ENCODE data around the gene MAD1L1. TPM values are rescaled to one million over a fixed set of nuclear protein-coding genes. Genes with fewer than 3 reads are reported as not detected.

Gene MAD1L1
- total and polyA plus RNA-seq, 4 donors = 29.3 to 44.1 (median 35.8) TPM

GRCh38 chr7:1809601-1810258 lies 423.0 kb downstream of the MAD1L1 start:
- no peak for DNase-seq (ENCODE audit: low read depth in 4 of 6, low spot score in 6 of 6)
- WGBS (ENCODE audit: insufficient coverage) = 87% methylated on average over 23 of the region's 29 CpGs
- Histone ChIP-seq H3K27ac (ENCODE audit: low read depth, low read length) (no peak overlapping the region), H3K4me3 (ENCODE audit: low read depth, low read length) (no peak overlapping the region), H3K4me1 (ENCODE audit: control insufficient read depth, insufficient read depth, low read length) (peaks cover 27% of the 10 kb centered on the region), H3K27me3 (ENCODE audit: control insufficient read depth, insufficient read depth, low read length) (no peaks in the 10 kb centered on the region), H3K36me3 (ENCODE audit: control insufficient read depth, insufficient read depth, low read length) (peaks cover 23% of the 10 kb centered on the region), H3K9me3 (ENCODE audit: control insufficient read depth, insufficient read depth, low read length) (no peaks in the 10 kb centered on the region)

- Histone ChIP-seq H3K27me3 (ENCODE audit: control insufficient read depth, insufficient read depth, low read length) (no peaks in the 10 kb centered on the region), H3K9me3 (ENCODE audit: control insufficient read depth, insufficient read depth, low read length) (no peaks in the 10 kb centered on the region), H3K27ac (ENCODE audit: low read depth, low read length) (no peak overlapping the region), H3K4me1 (ENCODE audit: control insufficient read depth, insufficient read depth, low read length) (peaks cover 27% of the 10 kb centered on the region), H3K36me3 (ENCODE audit: control insufficient read depth, insufficient read depth, low read length) (peaks cover 17% of the 10 kb centered on the region), H3K4me3 (ENCODE audit: low read depth, low read length) (no peak overlapping the region)
- DNase-seq (ENCODE audit: low read depth in 4 of 6, low spot score in 6 of 6) = no peak
- WGBS (ENCODE audit: insufficient coverage) = 50% methylated on average over 1 of the region's 7 CpGs
Observed at GRCh38 chr7:1809070-1809469, 423.7 kb downstream of the MAD1L1 start.

- no peak overlapping the region for H3K4me3 ChIP-seq (ENCODE audit: low read depth, low read length)
- H3K4me1 ChIP-seq (ENCODE audit: control insufficient read depth, insufficient read depth, low read length) = peaks cover 24% of the 10 kb centered on the region
- 95% methylated on average over 21 of the region's 26 CpGs for WGBS (ENCODE audit: insufficient coverage)
- H3K27ac ChIP-seq (ENCODE audit: low read depth, low read length) = no peak overlapping the region
- peaks cover 8% of the 10 kb centered on the region for H3K36me3 ChIP-seq (ENCODE audit: control insufficient read depth, insufficient read depth, low read length)
- DNase-seq (ENCODE audit: low read depth in 4 of 6, low spot score in 6 of 6) = no peak
- no peaks in the 10 kb centered on the region for H3K9me3 ChIP-seq (ENCODE audit: control insufficient read depth, insufficient read depth, low read length)
- no peaks in the 10 kb centered on the region for H3K27me3 ChIP-seq (ENCODE audit: control insufficient read depth, insufficient read depth, low read length)
Observed at GRCh38 chr7:1807821-1808600, 424.7 kb downstream of the MAD1L1 start.

- peaks cover 9% of the 10 kb centered on the region for H3K4me1 ChIP-seq (ENCODE audit: control insufficient read depth, insufficient read depth, low read length)
- WGBS (ENCODE audit: insufficient coverage) = 89% methylated on average over 14 of the region's 14 CpGs
Observed at GRCh38 chr7:1806354-1806753, 426.4 kb downstream of the MAD1L1 start.

GRCh38 chr7:1804310-1804709 lies 428.4 kb downstream of the MAD1L1 start:
- Histone ChIP-seq H3K27me3 (ENCODE audit: control insufficient read depth, insufficient read depth, low read length) (no peaks in the 10 kb centered on the region), H3K4me3 (ENCODE audit: low read depth, low read length) (no peak overlapping the region), H3K27ac (ENCODE audit: low read depth, low read length) (no peak overlapping the region), H3K36me3 (ENCODE audit: control insufficient read depth, insufficient read depth, low read length) (peaks cover 2% of the 10 kb centered on the region), H3K9me3 (ENCODE audit: control insufficient read depth, insufficient read depth, low read length) (no peaks in the 10 kb centered on the region), H3K4me1 (ENCODE audit: control insufficient read depth, insufficient read depth, low read length) (no peaks in the 10 kb centered on the region)
- DNase-seq (ENCODE audit: low read depth in 4 of 6, low spot score in 6 of 6) = no peak
- WGBS (ENCODE audit: insufficient coverage) = 85% methylated on average over 21 of the region's 21 CpGs

More at GRCh38 chr7:1806354-1806753, 426.4 kb downstream of the MAD1L1 start:
- Histone ChIP-seq H3K4me3 (ENCODE audit: low read depth, low read length) (no peak overlapping the region), H3K9me3 (ENCODE audit: control insufficient read depth, insufficient read depth, low read length) (no peaks in the 10 kb centered on the region), H3K27me3 (ENCODE audit: control insufficient read depth, insufficient read depth, low read length) (no peaks in the 10 kb centered on the region), H3K27ac (ENCODE audit: low read depth, low read length) (no peak overlapping the region), H3K36me3 (ENCODE audit: control insufficient read depth, insufficient read depth, low read length) (peaks cover 6% of the 10 kb centered on the region)
- DNase-seq (ENCODE audit: low read depth in 4 of 6, low spot score in 6 of 6) = no peak

- Histone ChIP-seq H3K9me3 (ENCODE audit: control insufficient read depth, insufficient read depth, low read length) (no peaks in the 10 kb centered on the region), H3K27ac (ENCODE audit: low read depth, low read length) (no peak overlapping the region), H3K27me3 (ENCODE audit: control insufficient read depth, insufficient read depth, low read length) (no peaks in the 10 kb centered on the region), H3K4me1 (ENCODE audit: control insufficient read depth, insufficient read depth, low read length) (no peaks in the 10 kb centered on the region), H3K4me3 (ENCODE audit: low read depth, low read length) (no peak overlapping the region), H3K36me3 (ENCODE audit: control insufficient read depth, insufficient read depth, low read length) (no peaks in the 10 kb centered on the region)
- DNase-seq (ENCODE audit: low read depth in 4 of 6, low spot score in 6 of 6) = no peak
- WGBS (ENCODE audit: insufficient coverage) = 20% methylated on average over 1 of the region's 4 CpGs
Observed at GRCh38 chr7:1802899-1803298, 429.8 kb downstream of the MAD1L1 start.

- Histone ChIP-seq H3K27me3 (ENCODE audit: control insufficient read depth, insufficient read depth, low read length) (no peaks in the 10 kb centered on the region), H3K4me1 (ENCODE audit: control insufficient read depth, insufficient read depth, low read length) (no peaks in the 10 kb centered on the region), H3K36me3 (ENCODE audit: control insufficient read depth, insufficient read depth, low read length) (no peaks in the 10 kb centered on the region), H3K27ac (ENCODE audit: low read depth, low read length) (no peak overlapping the region), H3K9me3 (ENCODE audit: control insufficient read depth, insufficient read depth, low read length) (no peaks in the 10 kb centered on the region), H3K4me3 (ENCODE audit: low read depth, low read length) (no peak overlapping the region)
- 25% methylated on average over 9 of the region's 14 CpGs for WGBS (ENCODE audit: insufficient coverage)
- peak in 1 of 6 donors; percentile 74 for DNase-seq (ENCODE audit: low read depth in 4 of 6, low spot score in 6 of 6)
Observed at GRCh38 chr7:1800902-1801301, 431.8 kb downstream of the MAD1L1 start.

GRCh38 chr7:1798191-1798590 lies 434.6 kb downstream of the MAD1L1 start:
- Histone ChIP-seq H3K4me1 (ENCODE audit: control insufficient read depth, insufficient read depth, low read length) (no peaks in the 10 kb centered on the region), H3K27ac (ENCODE audit: low read depth, low read length) (no peak overlapping the region), H3K27me3 (ENCODE audit: control insufficient read depth, insufficient read depth, low read length) (no peaks in the 10 kb centered on the region), H3K9me3 (ENCODE audit: control insufficient read depth, insufficient read depth, low read length) (peaks cover 2% of the 10 kb centered on the region), H3K4me3 (ENCODE audit: low read depth, low read length) (no peak overlapping the region), H3K36me3 (ENCODE audit: control insufficient read depth, insufficient read depth, low read length) (no peaks in the 10 kb centered on the region)
- WGBS (ENCODE audit: insufficient coverage) = no CpG with 5 or more reads among the region's 3 CpGs
- no peak for DNase-seq (ENCODE audit: low read depth in 4 of 6, low spot score in 6 of 6)

- no CpG with 5 or more reads among the region's 1 CpG for WGBS (ENCODE audit: insufficient coverage)
- Histone ChIP-seq H3K36me3 (ENCODE audit: control insufficient read depth, insufficient read depth, low read length) (no peaks in the 10 kb centered on the region), H3K4me3 (ENCODE audit: low read depth, low read length) (no peak overlapping the region), H3K27me3 (ENCODE audit: control insufficient read depth, insufficient read depth, low read length) (no peaks in the 10 kb centered on the region), H3K9me3 (ENCODE audit: control insufficient read depth, insufficient read depth, low read length) (peaks cover 2% of the 10 kb centered on the region), H3K27ac (ENCODE audit: low read depth, low read length) (no peak overlapping the region), H3K4me1 (ENCODE audit: control insufficient read depth, insufficient read depth, low read length) (no peaks in the 10 kb centered on the region)
- DNase-seq (ENCODE audit: low read depth in 4 of 6, low spot score in 6 of 6) = no peak
Observed at GRCh38 chr7:1794888-1795542, 437.7 kb downstream of the MAD1L1 start.

All from spinal cord (tissue), 10 donors.